Activated CD4-positive, alpha-beta memory T cell treated with anti-CD3 and anti-CD28 coated beads for 36 hours (primary cell): Measurements from ENCODE around the gene STN1. TPM values are rescaled to one million over a fixed set of nuclear protein-coding genes. Genes with fewer than 3 reads are reported as not detected.

ENCODE experiments used
- CTCF ChIA-PET: fragments of 350-600 bp; sonication (Branson Sonifier 250); formaldehyde crosslinking; loops from one replicate; lab custom pipeline; 2021; ENCODE audit warnings: antibody characterized with exemption, inconsistent platforms; lab: Charles Lee
- POLR2A ChIA-PET: fragments of 350-600 bp; sonication (Branson Sonifier 250); formaldehyde crosslinking; loops from one replicate; lab custom pipeline; 2021; ENCODE audit warnings: antibody characterized with exemption; lab: Charles Lee
- DNase-seq: peaks from one replicate; pipeline ENCODE4 v3.0.0-alpha.2; 2020
- H3K27ac Mint-ChIP-seq: one replicate; pipeline ENCODE4 v1.8.0; 2021; ENCODE audit warnings: mixed read lengths
- H3K27me3 Mint-ChIP-seq: one replicate; pipeline ENCODE4 v1.8.0; 2021; ENCODE audit warnings: mixed read lengths
- H3K36me3 Mint-ChIP-seq: one replicate; pipeline ENCODE4 v1.8.0; 2021; ENCODE audit warnings: mixed read lengths
- H3K4me1 Mint-ChIP-seq: one replicate; pipeline ENCODE4 v1.8.0; 2021; ENCODE audit warnings: low read depth, mixed read lengths
- H3K4me3 Mint-ChIP-seq: one replicate; pipeline ENCODE4 v1.8.0; 2021; ENCODE audit warnings: mild to moderate bottlenecking, mixed read lengths
- H3K9me3 Mint-ChIP-seq: one replicate; pipeline ENCODE4 v1.8.0; 2021; ENCODE audit warnings: mixed read lengths
- intact Hi-C: fragments of 100-400 bp; cut with micrococcal nuclease; formaldehyde crosslinking; loops from one replicate; pipeline ENCODE4 v1.15.1; 2023
- total RNA-seq, 2 experiments: library from RNA; stranded (reverse); gene quantifications; one replicate each; pipeline ENCODE4 v1.2.3, GENCODE V29; 2021

The STN1 gene
- total RNA-seq, 2 experiments from 2014 or later, result 56.1 to 57.0 TPM

- Mint-ChIP-seq H3K27ac (no peak overlapping the region), H3K4me1 (peaks cover 7% of the 10 kb centered on the region), H3K9me3 (no peaks in the 10 kb centered on the region), H3K27me3 (no peaks in the 10 kb centered on the region), H3K4me3 (no peak overlapping the region), H3K36me3 (no peaks in the 10 kb centered on the region)
- POLR2A ChIA-PET, result no interaction called here
- intact Hi-C loops, result no loop called here
- DNase-seq, result no peak
- CTCF ChIA-PET, result no interaction called here
These were observed 24.9 kb upstream of the STN1 start for GRCh38 chr10:103942866-103943265.

- Mint-ChIP-seq H3K27ac (no peak overlapping the region), H3K4me1 (no peaks in the 10 kb centered on the region), H3K4me3 (no peak overlapping the region), H3K27me3 (no peaks in the 10 kb centered on the region), H3K9me3 (no peaks in the 10 kb centered on the region), H3K36me3 (no peaks in the 10 kb centered on the region)
- POLR2A ChIA-PET, result no interaction called here
- intact Hi-C loops, result no loop called here
- CTCF ChIA-PET, result interaction anchor here (0.6 to 1.0 kb wide), 2 partner anchors 12 to 249 kb away, joined by 3 read pairs; no protein-coding TSS in a partner anchor
- no peak for DNase-seq
These were observed 23.8 kb upstream of the STN1 start for GRCh38 chr10:103941801-103942200.

DNA sequence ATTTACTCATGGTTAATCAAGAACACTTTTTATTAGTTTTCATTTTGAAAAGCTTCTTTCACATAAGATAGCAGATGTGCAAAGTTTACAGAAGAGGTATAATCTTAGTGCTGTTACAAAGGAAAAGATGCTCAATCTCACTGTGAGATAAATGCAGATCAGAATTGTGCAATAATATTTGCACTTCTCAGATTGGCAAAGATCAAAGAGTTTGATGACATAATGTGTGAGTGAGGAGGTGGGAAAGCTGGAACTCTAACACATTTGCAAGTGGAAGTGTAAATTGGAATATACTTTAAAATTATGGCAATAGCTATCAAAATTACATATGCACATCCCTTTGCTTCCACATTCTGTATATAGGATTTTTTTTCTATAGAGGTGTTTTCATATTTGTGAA is 21.5 kb upstream of the STN1 start:
- Mint-ChIP-seq H3K36me3 (no peaks in the 10 kb centered on the region), H3K27me3 (no peaks in the 10 kb centered on the region), H3K9me3 (no peaks in the 10 kb centered on the region), H3K4me1 (no peaks in the 10 kb centered on the region), H3K27ac (no peak overlapping the region), H3K4me3 (no peak overlapping the region)
- ChIA-PET POLR2A (no interaction called here), CTCF (no interaction called here)
- DNase-seq, result no peak
- intact Hi-C loops, result no loop called here

GRCh38 chr10:103936022-103936421 is 18.0 kb upstream of the STN1 start:
- Mint-ChIP-seq H3K27me3 (no peaks in the 10 kb centered on the region), H3K27ac (no peak overlapping the region), H3K4me1 (no peaks in the 10 kb centered on the region), H3K9me3 (no peaks in the 10 kb centered on the region), H3K36me3 (no peaks in the 10 kb centered on the region), H3K4me3 (no peak overlapping the region)
- no peak for DNase-seq
- ChIA-PET POLR2A (no interaction called here), CTCF (no interaction called here)
- intact Hi-C loops, result no loop called here

GRCh38 chr10:103934308-103934707 is 16.3 kb upstream of the STN1 start:
- DNase-seq, result no peak
- Mint-ChIP-seq H3K4me3 (no peak overlapping the region), H3K9me3 (no peaks in the 10 kb centered on the region), H3K27me3 (no peaks in the 10 kb centered on the region), H3K36me3 (no peaks in the 10 kb centered on the region), H3K27ac (no peak overlapping the region), H3K4me1 (no peaks in the 10 kb centered on the region)
- CTCF ChIA-PET, result no interaction called here
- POLR2A ChIA-PET, result no interaction called here
- intact Hi-C loops, result no loop called here

DNA sequence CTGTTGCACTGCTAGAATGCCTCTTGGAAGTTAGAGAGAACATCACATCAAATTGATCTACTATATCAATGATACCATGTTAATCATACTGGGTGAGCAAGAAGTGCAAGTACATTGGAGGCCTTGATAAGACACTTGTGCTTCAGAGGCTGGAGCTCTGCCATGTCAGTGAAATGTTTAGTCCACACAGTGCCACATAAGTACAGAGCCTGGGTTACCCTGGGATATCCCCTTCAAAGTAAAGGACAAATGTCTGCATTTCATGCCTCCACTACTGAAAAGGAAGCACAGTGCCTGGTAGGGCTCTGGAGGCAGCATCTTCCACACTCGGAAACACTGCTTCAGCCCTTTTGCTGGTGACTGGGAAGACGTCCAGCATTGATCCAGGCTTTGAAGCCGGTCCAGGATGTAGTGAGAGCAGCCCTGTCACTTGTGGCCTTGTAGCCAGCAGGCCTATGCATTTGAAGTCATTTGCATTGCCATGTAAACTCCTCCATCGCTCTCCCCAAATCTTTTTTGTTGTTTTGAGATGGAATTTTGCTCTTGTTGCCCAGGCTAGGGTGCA is 15.7 kb upstream of the STN1 start:
- no peak overlapping the region for H3K4me3 Mint-ChIP-seq
- H3K27ac Mint-ChIP-seq, result no peak overlapping the region
- no peaks in the 10 kb centered on the region for H3K27me3 Mint-ChIP-seq
- intact Hi-C loops, result no loop called here
- H3K4me1 Mint-ChIP-seq, result no peaks in the 10 kb centered on the region
- no peaks in the 10 kb centered on the region for H3K36me3 Mint-ChIP-seq
- no peaks in the 10 kb centered on the region for H3K9me3 Mint-ChIP-seq
- no peak for DNase-seq
- CTCF ChIA-PET, result no interaction called here
- POLR2A ChIA-PET, result no interaction called here

GRCh38 chr10:103932971-103933370 is 15.0 kb upstream of the STN1 start:
- Mint-ChIP-seq H3K36me3 (no peaks in the 10 kb centered on the region), H3K4me1 (no peaks in the 10 kb centered on the region), H3K27me3 (no peaks in the 10 kb centered on the region), H3K9me3 (no peaks in the 10 kb centered on the region), H3K4me3 (no peak overlapping the region), H3K27ac (no peak overlapping the region)
- DNase-seq, result no peak
- intact Hi-C loops, result no loop called here
- POLR2A ChIA-PET, result no interaction called here
- CTCF ChIA-PET, result no interaction called here

GRCh38 chr10:103932271-103932670 is 14.3 kb upstream of the STN1 start:
- POLR2A ChIA-PET, result no interaction called here
- CTCF ChIA-PET, result interaction anchor here (0.5 kb wide), 1 partner anchor 15 kb away, joined by 4 read pairs; no protein-coding TSS in a partner anchor
- intact Hi-C loops, result no loop called here
- no peaks in the 10 kb centered on the region for H3K4me1 Mint-ChIP-seq
- H3K4me3 Mint-ChIP-seq, result no peak overlapping the region
- H3K27ac Mint-ChIP-seq, result no peak overlapping the region
- H3K27me3 Mint-ChIP-seq, result no peaks in the 10 kb centered on the region
- H3K9me3 Mint-ChIP-seq, result no peaks in the 10 kb centered on the region
- no peak for DNase-seq
- no peaks in the 10 kb centered on the region for H3K36me3 Mint-ChIP-seq

GRCh38 chr10:103931603-103932002 is 13.6 kb upstream of the STN1 start:
- no peaks in the 10 kb centered on the region for H3K9me3 Mint-ChIP-seq
- ChIA-PET CTCF (interaction anchor here (0.5 kb wide), 1 partner anchor 15 kb away, joined by 4 read pairs; no protein-coding TSS in a partner anchor), POLR2A (no interaction called here)
- no peak for DNase-seq
- H3K36me3 Mint-ChIP-seq, result no peaks in the 10 kb centered on the region
- H3K4me3 Mint-ChIP-seq, result no peak overlapping the region
- intact Hi-C loops, result no loop called here
- no peaks in the 10 kb centered on the region for H3K27me3 Mint-ChIP-seq
- no peak overlapping the region for H3K27ac Mint-ChIP-seq
- H3K4me1 Mint-ChIP-seq, result no peaks in the 10 kb centered on the region

- Mint-ChIP-seq H3K4me3 (no peak overlapping the region), H3K27me3 (no peaks in the 10 kb centered on the region), H3K36me3 (no peaks in the 10 kb centered on the region), H3K27ac (no peak overlapping the region), H3K4me1 (no peaks in the 10 kb centered on the region), H3K9me3 (no peaks in the 10 kb centered on the region)
- POLR2A ChIA-PET, result no interaction called here
- intact Hi-C loops, result no loop called here
- no peak for DNase-seq
- CTCF ChIA-PET, result no interaction called here
These were observed 12.9 kb upstream of the STN1 start for GRCh38 chr10:103930881-103931280.

- ChIA-PET POLR2A (no interaction called here), CTCF (no interaction called here)
- intact Hi-C loops, result no loop called here
- Mint-ChIP-seq H3K27ac (no peak overlapping the region), H3K27me3 (no peaks in the 10 kb centered on the region), H3K9me3 (no peaks in the 10 kb centered on the region), H3K4me1 (no peaks in the 10 kb centered on the region), H3K4me3 (no peak overlapping the region), H3K36me3 (no peaks in the 10 kb centered on the region)
- DNase-seq, result no peak
These were observed 12.5 kb upstream of the STN1 start for GRCh38 chr10:103930449-103930848.

DNA sequence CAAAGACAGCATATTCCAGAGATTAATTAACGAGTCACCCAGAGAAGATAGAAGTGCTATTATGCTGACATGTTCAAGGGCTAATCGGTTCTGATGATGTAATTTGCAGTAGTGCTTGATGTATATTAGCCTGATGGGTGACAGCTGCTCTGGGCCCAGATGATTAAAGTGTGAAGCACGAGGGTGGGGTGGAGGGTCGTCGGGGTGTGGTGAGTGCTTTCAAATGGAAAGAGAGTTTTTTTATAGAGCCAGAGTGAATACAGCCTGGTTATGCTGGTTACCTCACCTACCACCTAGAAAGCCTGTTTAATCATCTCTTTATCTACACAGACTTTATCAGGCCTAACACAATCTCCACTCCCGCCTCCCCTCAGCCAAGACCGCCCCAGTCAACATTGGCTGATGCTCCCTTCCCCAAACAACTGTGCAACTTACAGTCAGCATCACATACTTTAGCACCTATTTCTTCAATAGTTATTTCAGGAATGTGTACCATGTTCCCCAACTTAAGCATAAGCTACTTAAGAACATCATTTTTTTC is 11.5 kb upstream of the STN1 start:
- Mint-ChIP-seq H3K36me3 (no peaks in the 10 kb centered on the region), H3K4me3 (no peak overlapping the region), H3K9me3 (no peaks in the 10 kb centered on the region), H3K4me1 (no peaks in the 10 kb centered on the region), H3K27ac (no peak overlapping the region), H3K27me3 (no peaks in the 10 kb centered on the region)
- DNase-seq, result no peak
- POLR2A ChIA-PET, result no interaction called here
- CTCF ChIA-PET, result no interaction called here
- intact Hi-C loops, result no loop called here

- CTCF ChIA-PET, result no interaction called here
- Mint-ChIP-seq H3K36me3 (no peaks in the 10 kb centered on the region), H3K9me3 (no peaks in the 10 kb centered on the region), H3K27ac (no peak overlapping the region), H3K4me1 (no peaks in the 10 kb centered on the region), H3K27me3 (no peaks in the 10 kb centered on the region), H3K4me3 (no peak overlapping the region)
- intact Hi-C loops, result no loop called here
- POLR2A ChIA-PET, result no interaction called here
- no peak for DNase-seq
These were observed 10.8 kb upstream of the STN1 start for GRCh38 chr10:103928784-103929183.
